ENCODE results near the gene MPEG1. TPM values are rescaled to one million over a fixed set of nuclear protein-coding genes. Genes with fewer than 3 reads are reported as not detected.

The MPEG1 gene
- total and polyA plus RNA-seq, 12 donors, result 2.9 to 45.9 (median 5.9) TPM

- intact Hi-C loops (cut with DNase I), result loop anchor here in 3 of 10 donors (10.0 kb wide), 3 partner anchors 106 to 496 kb away; partner anchors contain the start of gene OR5A2 (in 1 of the 3)
- no peak for TF ChIP-seq CTCF (IDR thresholded peaks at IDR 0.05)
- Histone ChIP-seq H3K9me3 (peaks cover 0 to 17% (median 5%) of the 10 kb centered on the region in 11 donors), H3K27ac (no peak overlapping the region), H3K4me1 (peaks cover 0 to 19% (median 7%) of the 10 kb centered on the region in 9 donors), H3K27me3 (peaks cover 0 to 6% (median 0%) of the 10 kb centered on the region in 7 donors), H3K4me3 (no peak overlapping the region), H3K36me3 (peaks cover 0 to 17% (median 0%) of the 10 kb centered on the region in 9 donors)
- ATAC-seq, result no peak
- DNase-seq, result no peak
Measured at GRCh38 chr11:59178402-59178801, 34.3 kb downstream of the MPEG1 start.

GRCh38 chr11:59176330-59176729 is 36.4 kb downstream of the MPEG1 start:
- Histone ChIP-seq H3K4me3 (no peak overlapping the region), H3K36me3 (no peaks in the 10 kb centered on the region), H3K27ac (no peak overlapping the region), H3K27me3 (peaks cover 0 to 16% (median 0%) of the 10 kb centered on the region in 7 donors), H3K9me3 (peaks cover 0 to 17% (median 5%) of the 10 kb centered on the region in 11 donors), H3K4me1 (peaks cover 0 to 33% (median 17%) of the 10 kb centered on the region in 9 donors)
- no peak for ATAC-seq
- no peak for DNase-seq
- intact Hi-C loops (cut with DNase I), result loop anchor here in 3 of 10 donors (10.0 kb wide), 3 partner anchors 108 to 498 kb away; partner anchors contain the start of gene OR5A2 (in 1 of the 3)
- TF ChIP-seq CTCF (IDR thresholded peaks at IDR 0.05), result no peak
- 86 to 89% methylated on average over 7 of the region's 7 CpGs for WGBS, 2 donors

DNA sequence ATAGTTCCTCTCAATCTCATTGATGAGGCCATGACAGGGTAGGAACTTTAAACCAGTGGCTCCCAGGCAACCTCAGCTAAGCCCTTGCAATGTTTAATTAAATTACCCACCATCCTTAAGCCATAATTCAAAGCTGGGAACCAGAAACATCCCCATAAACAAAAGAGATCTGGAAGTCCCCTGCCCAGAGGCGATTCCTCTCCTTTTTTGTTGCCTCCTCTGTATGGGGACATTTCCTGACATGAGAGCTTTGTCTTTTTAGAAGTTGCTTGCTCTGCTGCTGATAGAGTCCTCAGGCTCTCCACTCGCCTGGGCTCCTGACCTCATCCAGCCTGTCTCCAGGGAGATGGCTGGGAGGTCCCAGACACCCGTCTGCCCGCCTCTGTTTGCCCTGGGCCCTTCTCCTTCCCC is 37.6 kb downstream of the MPEG1 start:
- peaks cover 0 to 17% (median 5%) of the 10 kb centered on the region in 11 donors for H3K9me3 ChIP-seq
- intact Hi-C loops (cut with DNase I), result loop anchor here in 4 of 10 donors (2.0 to 10.0 kb wide), 4 partner anchors 32 to 500 kb away; partner anchors contain the start of gene OR5A2 (in 1 of the 4)
- no peak for DNase-seq
- TF ChIP-seq CTCF (IDR thresholded peaks at IDR 0.05), result no peak
- H3K4me3 ChIP-seq, result no peak overlapping the region
- peak overlapping the region in 1 of 10 donors; percentile 77 for H3K27ac ChIP-seq
- peaks cover 0 to 16% (median 0%) of the 10 kb centered on the region in 7 donors for H3K27me3 ChIP-seq
- no peak for ATAC-seq
- H3K36me3 ChIP-seq, result no peaks in the 10 kb centered on the region
- H3K4me1 ChIP-seq, result peaks cover 0 to 34% (median 17%) of the 10 kb centered on the region in 9 donors
- WGBS, 2 donors, result 48 to 52% methylated on average over 4 of the region's 4 CpGs

DNA sequence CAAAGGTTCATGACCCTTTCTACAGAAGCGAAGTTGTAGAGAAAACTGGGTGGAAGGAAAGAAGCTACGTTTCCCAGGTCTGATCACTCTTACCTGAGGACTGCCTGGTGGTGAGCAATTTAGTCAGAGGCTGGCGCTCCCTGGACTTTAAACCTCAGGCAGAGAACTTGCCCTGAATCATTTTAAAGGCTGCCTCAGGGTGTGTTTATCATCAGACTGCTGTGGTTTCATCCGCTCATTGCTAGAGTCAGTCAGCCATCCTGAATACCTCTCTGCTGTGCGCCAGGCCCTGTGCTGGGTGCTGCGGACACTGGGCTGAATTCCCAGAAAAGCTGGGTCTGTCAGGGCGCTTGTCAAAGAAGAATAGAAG is 38.1 kb downstream of the MPEG1 start:
- no peak overlapping the region for H3K4me3 ChIP-seq
- no peak for TF ChIP-seq CTCF (IDR thresholded peaks at IDR 0.05)
- intact Hi-C loops (cut with DNase I), result loop anchor here in 8 of 10 donors (2.0 to 10.0 kb wide), 8 partner anchors 32 to 500 kb away; partner anchors contain the start of gene OR5A2 (in 4 of the 8)
- no peak for DNase-seq
- H3K36me3 ChIP-seq, result no peaks in the 10 kb centered on the region
- H3K27ac ChIP-seq, result peak overlapping the region in 1 of 10 donors; percentile 77
- H3K9me3 ChIP-seq, result peaks cover 0 to 13% (median 5%) of the 10 kb centered on the region in 11 donors
- H3K27me3 ChIP-seq, result peaks cover 0 to 16% (median 0%) of the 10 kb centered on the region in 7 donors
- peaks cover 0 to 34% (median 17%) of the 10 kb centered on the region in 9 donors for H3K4me1 ChIP-seq
- ATAC-seq, result no peak
- 87 to 91% methylated on average over 7 of the region's 7 CpGs for WGBS, 2 donors

Measured in heart right ventricle (tissue), 16 donors.